ENCODE measurements around the gene PUS1.
"Not testable (repeated sequence)": the region's sequence is repeated elsewhere in the genome, so short reads cannot be mapped to it uniquely, and the experiment has no call there.

GRCh38 chr12:131961328-131961727, 32.3 kb downstream of the PUS1 start:
- TF ChIP-seq POLR2AphosphoS5 (IDR thresholded peaks at IDR 0.05; ENCODE audit: borderline replicate concordance, low read depth, low read length); EZH2 (IDR thresholded peaks at IDR 0.05): not testable (repeated sequence)

Measured in SK-N-MC (cell line).